GM23338 (cell line): ENCODE results near the gene TTC1. TPM values are rescaled to one million over a fixed set of nuclear protein-coding genes. Genes with fewer than 3 reads are reported as not detected.
"Not testable (repeated sequence)": the region's sequence is repeated elsewhere in the genome, so short reads cannot be mapped to it uniquely, and the experiment has no call there.

Source experiments
- ATAC-seq: fragments of 200-7000 bp; cut with Tn5 transposase; 3 replicates; pipeline ENCODE4 v1.9.1; 2020
- DNase-seq: peaks from one replicate; pipeline ENCODE4 v3.0.0-alpha.2; 2015; ENCODE audit warnings: low spot score
- H2AFZ ChIP-seq: fragments of 200-600 bp; sonication (generic); 2 replicates; pipeline ENCODE4 v1.8.0; 2016; ENCODE audit warnings: antibody characterized with exemption, mild to moderate bottlenecking, moderate library complexity
- H3F3A ChIP-seq: fragments of 200-600 bp; sonication (generic); replicated peaks from 2 replicates; pipeline ENCODE4 v1.8.0; 2017; ENCODE audit warnings: antibody characterized with exemption, mixed run types, low read depth
- H3K27ac ChIP-seq: fragments of 200-600 bp; sonication (generic); 2 replicates; pipeline ENCODE4 v1.6.1; 2016; ENCODE audit warnings: low read depth
- H3K27me3 ChIP-seq: fragments of 200-600 bp; sonication (generic); 2 replicates; pipeline ENCODE4 v1.8.0; 2016; ENCODE audit warnings: mild to moderate bottlenecking, mixed run types, moderate library complexity; ENCODE audit not compliant: insufficient read depth
- H3K36me3 ChIP-seq: fragments of 200-600 bp; sonication (generic); 2 replicates; pipeline ENCODE4 v1.8.0; 2016; ENCODE audit warnings: mild to moderate bottlenecking; ENCODE audit not compliant: insufficient read depth
- H3K4me1 ChIP-seq: fragments of 200-600 bp; sonication (generic); 2 replicates; pipeline ENCODE4 v1.8.0; 2016; ENCODE audit warnings: mild to moderate bottlenecking, moderate library complexity; ENCODE audit not compliant: insufficient read depth
- H3K4me2 ChIP-seq: fragments of 200-600 bp; sonication (generic); 2 replicates; pipeline ENCODE4 v1.7.1; 2017; ENCODE audit warnings: mixed run types
- H3K4me3 ChIP-seq: fragments of 200-600 bp; sonication (generic); 2 replicates; pipeline ENCODE4 v1.6.1; 2016; ENCODE audit warnings: mixed run types
- H3K79me2 ChIP-seq: fragments of 200-600 bp; sonication (generic); replicated peaks from 2 replicates; pipeline ENCODE4 v1.8.0; 2017; ENCODE audit warnings: mild to moderate bottlenecking; ENCODE audit not compliant: insufficient read depth
- H3K9me2 ChIP-seq: fragments of 200-600 bp; sonication (generic); 2 replicates; pipeline ENCODE4 v1.8.0; 2017; ENCODE audit not compliant: insufficient read depth
- H4K20me1 ChIP-seq: fragments of 200-600 bp; sonication (generic); replicated peaks from 2 replicates; pipeline ENCODE4 v1.8.0; 2017; ENCODE audit warnings: mild to moderate bottlenecking; ENCODE audit not compliant: insufficient read depth
- H3K27ac Mint-ChIP-seq: 2 replicates; pipeline ENCODE4 v1.8.0; 2020; ENCODE audit warnings: inconsistent platforms, mild to moderate bottlenecking, moderate library complexity, mixed read lengths
- H3K27me3 Mint-ChIP-seq: 3 replicates; pipeline ENCODE4 v1.8.0; 2022; ENCODE audit warnings: low read depth, mild to moderate bottlenecking, moderate library complexity, mixed read lengths, inconsistent platforms; ENCODE audit not compliant: insufficient read depth, poor library complexity
- H3K36me3 Mint-ChIP-seq: 3 replicates; pipeline ENCODE4 v1.8.0; 2021; ENCODE audit warnings: low read depth, mild to moderate bottlenecking, inconsistent platforms, moderate library complexity, mixed read lengths
- H3K4me1 Mint-ChIP-seq: 3 replicates; pipeline ENCODE4 v1.8.0; 2020; ENCODE audit warnings: mild to moderate bottlenecking, inconsistent platforms, mixed read lengths
- H3K4me3 Mint-ChIP-seq: 3 replicates; pipeline ENCODE4 v1.8.0; 2021; ENCODE audit warnings: moderate library complexity, mild to moderate bottlenecking, inconsistent platforms, mixed read lengths
- H3K9me3 Mint-ChIP-seq: 3 replicates; pipeline ENCODE4 v1.8.0; 2020; ENCODE audit warnings: moderate library complexity, mild to moderate bottlenecking, inconsistent platforms, mixed read lengths
- CREB1 ChIP-seq: fragments of 250-450 bp; sonication (Bioruptor Pico); IDR thresholded peaks from 2 replicates; pipeline ENCODE4 v1.5.0; 2020; ENCODE audit warnings: low read depth, mild to moderate bottlenecking, moderate library complexity
- EZH2 ChIP-seq: fragments of 200-600 bp; sonication (generic); IDR thresholded peaks from one replicate; pipeline ENCODE4 v1.8.0; 2017; ENCODE audit warnings: antibody characterized with exemption, mild to moderate bottlenecking, low read depth; ENCODE audit not compliant: unreplicated experiment
- JUNB ChIP-seq: IDR thresholded peaks from one replicate; pipeline ENCODE4 v1.6.1; 2016; ENCODE audit warnings: antibody characterized with exemption; ENCODE audit not compliant: unreplicated experiment
- NANOG ChIP-seq: IDR thresholded peaks from 2 replicates; pipeline ENCODE4 v1.6.1; 2016; ENCODE audit warnings: antibody characterized with exemption, borderline replicate concordance
- POLR2AphosphoS5 ChIP-seq: IDR thresholded peaks from 2 replicates; pipeline ENCODE4 v1.6.1; 2016; ENCODE audit warnings: antibody characterized with exemption, low read depth
- ZNF331 ChIP-seq: fragments of 250-450 bp; sonication (Bioruptor Pico); IDR thresholded peaks from 2 replicates; pipeline ENCODE4 v1.5.0; 2020; ENCODE audit warnings: low read depth, mild to moderate bottlenecking, moderate library complexity
- polyA plus RNA-seq: library from polyadenylated mRNA; unstranded; fragments of >200 nt; fragmentation: Nextera tagmentation; extraction: Ambion mirVana; gene quantifications from 2 replicates; pipeline ENCODE4 v1.2.1, GENCODE V29; 2016
- total RNA-seq: library from RNA; depleted of rRNA; stranded (reverse); fragments of >200 nt; shearing (Covaris generic); gene quantifications from 2 replicates; pipeline ENCODE4 v1.2.3, GENCODE V29; 2014
- TF ChIP-seq, protein P1 (sequence below): fragments of 250-450 bp; sonication (Bioruptor Pico); IDR thresholded peaks from 2 replicates; pipeline ENCODE4 v1.5.0; 2020; ENCODE audit warnings: mild to moderate bottlenecking, moderate library complexity

Gene TTC1
- total and polyA plus RNA-seq, 2 experiments from 2014 or later: 48.9 to 131 TPM

DNA sequence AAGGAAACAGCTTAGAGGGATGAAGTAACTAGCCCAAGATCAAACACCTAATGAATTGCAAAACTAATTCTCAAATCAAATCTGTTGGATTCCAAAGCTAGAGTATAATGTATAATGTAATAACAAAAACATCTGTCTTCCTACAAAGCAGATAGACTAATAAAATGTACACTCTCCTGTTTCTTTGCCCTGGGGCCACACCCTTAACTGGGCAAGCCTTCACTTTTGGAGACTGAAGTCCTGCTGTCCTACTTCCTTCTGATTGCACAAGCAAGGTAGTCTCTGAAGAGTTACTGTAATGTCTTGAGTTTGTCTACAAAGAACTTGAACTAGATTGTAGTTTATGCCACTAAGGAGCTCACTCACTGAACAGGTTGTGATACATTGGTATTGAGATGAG, 2.5 kb downstream of the TTC1 start (continued):
- TF ChIP-seq, protein P1, sequence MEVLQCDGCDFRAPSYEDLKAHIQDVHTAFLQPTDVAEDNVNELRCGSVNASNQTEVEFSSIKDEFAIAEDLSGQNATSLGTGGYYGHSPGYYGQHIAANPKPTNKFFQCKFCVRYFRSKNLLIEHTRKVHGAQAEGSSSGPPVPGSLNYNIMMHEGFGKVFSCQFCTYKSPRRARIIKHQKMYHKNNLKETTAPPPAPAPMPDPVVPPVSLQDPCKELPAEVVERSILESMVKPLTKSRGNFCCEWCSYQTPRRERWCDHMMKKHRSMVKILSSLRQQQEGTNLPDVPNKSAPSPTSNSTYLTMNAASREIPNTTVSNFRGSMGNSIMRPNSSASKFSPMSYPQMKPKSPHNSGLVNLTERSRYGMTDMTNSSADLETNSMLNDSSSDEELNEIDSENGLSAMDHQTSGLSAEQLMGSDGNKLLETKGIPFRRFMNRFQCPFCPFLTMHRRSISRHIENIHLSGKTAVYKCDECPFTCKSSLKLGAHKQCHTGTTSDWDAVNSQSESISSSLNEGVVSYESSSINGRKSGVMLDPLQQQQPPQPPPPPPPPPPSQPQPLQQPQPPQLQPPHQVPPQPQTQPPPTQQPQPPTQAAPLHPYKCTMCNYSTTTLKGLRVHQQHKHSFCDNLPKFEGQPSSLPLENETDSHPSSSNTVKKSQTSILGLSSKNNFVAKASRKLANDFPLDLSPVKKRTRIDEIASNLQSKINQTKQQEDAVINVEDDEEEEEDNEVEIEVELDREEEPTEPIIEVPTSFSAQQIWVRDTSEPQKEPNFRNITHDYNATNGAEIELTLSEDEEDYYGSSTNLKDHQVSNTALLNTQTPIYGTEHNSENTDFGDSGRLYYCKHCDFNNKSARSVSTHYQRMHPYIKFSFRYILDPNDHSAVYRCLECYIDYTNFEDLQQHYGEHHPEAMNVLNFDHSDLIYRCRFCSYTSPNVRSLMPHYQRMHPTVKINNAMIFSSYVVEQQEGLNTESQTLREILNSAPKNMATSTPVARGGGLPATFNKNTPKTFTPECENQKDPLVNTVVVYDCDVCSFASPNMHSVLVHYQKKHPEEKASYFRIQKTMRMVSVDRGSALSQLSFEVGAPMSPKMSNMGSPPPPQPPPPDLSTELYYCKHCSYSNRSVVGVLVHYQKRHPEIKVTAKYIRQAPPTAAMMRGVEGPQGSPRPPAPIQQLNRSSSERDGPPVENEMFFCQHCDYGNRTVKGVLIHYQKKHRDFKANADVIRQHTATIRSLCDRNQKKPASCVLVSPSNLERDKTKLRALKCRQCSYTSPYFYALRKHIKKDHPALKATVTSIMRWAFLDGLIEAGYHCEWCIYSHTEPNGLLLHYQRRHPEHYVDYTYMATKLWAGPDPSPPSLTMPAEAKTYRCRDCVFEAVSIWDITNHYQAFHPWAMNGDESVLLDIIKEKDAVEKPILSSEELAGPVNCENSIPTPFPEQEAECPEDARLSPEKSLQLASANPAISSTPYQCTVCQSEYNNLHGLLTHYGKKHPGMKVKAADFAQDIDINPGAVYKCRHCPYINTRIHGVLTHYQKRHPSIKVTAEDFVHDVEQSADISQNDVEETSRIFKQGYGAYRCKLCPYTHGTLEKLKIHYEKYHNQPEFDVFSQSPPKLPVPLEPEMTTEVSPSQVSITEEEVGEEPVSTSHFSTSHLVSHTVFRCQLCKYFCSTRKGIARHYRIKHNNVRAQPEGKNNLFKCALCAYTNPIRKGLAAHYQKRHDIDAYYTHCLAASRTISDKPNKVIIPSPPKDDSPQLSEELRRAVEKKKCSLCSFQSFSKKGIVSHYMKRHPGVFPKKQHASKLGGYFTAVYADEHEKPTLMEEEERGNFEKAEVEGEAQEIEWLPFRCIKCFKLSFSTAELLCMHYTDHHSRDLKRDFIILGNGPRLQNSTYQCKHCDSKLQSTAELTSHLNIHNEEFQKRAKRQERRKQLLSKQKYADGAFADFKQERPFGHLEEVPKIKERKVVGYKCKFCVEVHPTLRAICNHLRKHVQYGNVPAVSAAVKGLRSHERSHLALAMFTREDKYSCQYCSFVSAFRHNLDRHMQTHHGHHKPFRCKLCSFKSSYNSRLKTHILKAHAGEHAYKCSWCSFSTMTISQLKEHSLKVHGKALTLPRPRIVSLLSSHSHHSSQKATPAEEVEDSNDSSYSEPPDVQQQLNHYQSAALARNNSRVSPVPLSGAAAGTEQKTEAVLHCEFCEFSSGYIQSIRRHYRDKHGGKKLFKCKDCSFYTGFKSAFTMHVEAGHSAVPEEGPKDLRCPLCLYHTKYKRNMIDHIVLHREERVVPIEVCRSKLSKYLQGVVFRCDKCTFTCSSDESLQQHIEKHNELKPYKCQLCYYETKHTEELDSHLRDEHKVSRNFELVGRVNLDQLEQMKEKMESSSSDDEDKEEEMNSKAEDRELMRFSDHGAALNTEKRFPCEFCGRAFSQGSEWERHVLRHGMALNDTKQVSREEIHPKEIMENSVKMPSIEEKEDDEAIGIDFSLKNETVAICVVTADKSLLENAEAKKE (CRISPR knock-in tag): no peak
- TF ChIP-seq NANOG: no peak
- no peak for TF ChIP-seq POLR2AphosphoS5
- TF ChIP-seq JUNB: no peak
- TF ChIP-seq ZNF331 (CRISPR knock-in tag): no peak
- no peak for TF ChIP-seq EZH2
- no peak for TF ChIP-seq CREB1 (CRISPR knock-in tag)

DNA sequence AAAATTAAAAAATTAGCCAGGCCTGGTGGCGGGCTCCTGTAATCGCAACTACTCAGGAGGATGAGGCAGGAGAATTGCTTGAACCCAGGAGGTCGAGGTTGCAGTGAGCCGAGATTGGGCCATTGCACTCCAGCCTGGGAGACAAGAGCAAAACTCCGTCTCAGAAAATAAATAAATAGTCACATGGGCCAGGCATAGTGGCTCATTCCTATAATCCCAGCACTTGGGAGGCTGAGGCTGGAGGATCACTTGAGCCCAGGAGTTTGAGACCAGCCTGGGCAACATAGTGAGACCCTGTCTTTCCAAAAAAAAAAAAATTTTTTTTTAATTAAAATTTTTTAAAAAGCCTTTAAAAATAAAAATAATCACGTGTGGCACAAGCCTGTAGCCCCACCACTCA, 5.3 kb downstream of the TTC1 start:
- not testable (repeated sequence) for H3K27me3 ChIP-seq, H3K4me3 ChIP-seq, ATAC-seq, H3F3A ChIP-seq, H3K4me1 ChIP-seq, H3K27ac ChIP-seq, H3K27me3 Mint-ChIP-seq, H3K4me2 ChIP-seq, H3K9me3 Mint-ChIP-seq, H3K4me3 Mint-ChIP-seq, H3K9me2 ChIP-seq, H2AFZ ChIP-seq, H3K27ac Mint-ChIP-seq, DNase-seq
- Histone ChIP-seq H3K79me2 (peaks cover 64% of the 10 kb centered on the region), H3K36me3 (peaks cover 33% of the 10 kb centered on the region; the same call in 1 of the 2 replicates), H4K20me1 (peaks cover 12% of the 10 kb centered on the region; the same call in 1 of the 2 replicates)
- H3K4me1 Mint-ChIP-seq: peaks cover 16% of the 10 kb centered on the region
- H3K36me3 Mint-ChIP-seq: peaks cover 52% of the 10 kb centered on the region
